Measurements from ENCODE around the gene WDR33.
"Not testable (repeated sequence)": the region's sequence is repeated elsewhere in the genome, so short reads cannot be mapped to it uniquely, and the experiment has no call there.

WDR33 gene

GRCh38 chr2:127759931-127760330 is 51.0 kb downstream of the WDR33 start:
- DNase-seq: no peak

GRCh38 chr2:127754186-127754585 is 56.8 kb downstream of the WDR33 start:
- no peak for DNase-seq

- DNase-seq: no peak
These were observed 57.6 kb downstream of the WDR33 start for GRCh38 chr2:127753374-127753773.

GRCh38 chr2:127749537-127749936 is 61.4 kb downstream of the WDR33 start:
- DNase-seq: not testable (repeated sequence)

GRCh38 chr2:127747621-127748020 is 63.4 kb downstream of the WDR33 start:
- DNase-seq: no peak

GRCh38 chr2:127743477-127744026 is 67.4 kb downstream of the WDR33 start:
- DNase-seq: no peak

GRCh38 chr2:127740665-127741288 is 70.2 kb downstream of the WDR33 start:
- no peak for DNase-seq

GRCh38 chr2:127739800-127740199 is 71.2 kb downstream of the WDR33 start:
- no peak for DNase-seq

GRCh38 chr2:127737892-127738291 is 73.1 kb downstream of the WDR33 start:
- no peak for DNase-seq

GRCh38 chr2:127735537-127736399 is 75.2 kb downstream of the WDR33 start:
- DNase-seq: no peak

- DNase-seq: no peak
These were observed 75.9 kb downstream of the WDR33 start for GRCh38 chr2:127735044-127735443.

- DNase-seq: no peak
These were observed 77.0 kb downstream of the WDR33 start for GRCh38 chr2:127733816-127734537.

- DNase-seq: no peak
These were observed 77.7 kb downstream of the WDR33 start for GRCh38 chr2:127733113-127733815.

- DNase-seq: no peak
These were observed 84.7 kb downstream of the WDR33 start for GRCh38 chr2:127726158-127726880.

GRCh38 chr2:127722807-127723206 is 88.2 kb downstream of the WDR33 start:
- no peak for DNase-seq

GRCh38 chr2:127721978-127722355 is 89.0 kb downstream of the WDR33 start:
- no peak for DNase-seq

GRCh38 chr2:127721311-127721977 is 89.5 kb downstream of the WDR33 start:
- DNase-seq: no peak

GRCh38 chr2:127719301-127720218 is 91.4 kb downstream of the WDR33 start:
- no peak for DNase-seq

GRCh38 chr2:127718271-127718670 is 92.7 kb downstream of the WDR33 start:
- no peak for DNase-seq

- no peak for DNase-seq
These were observed 95.1 kb downstream of the WDR33 start for GRCh38 chr2:127715778-127716449.
